Measurements from ENCODE around the gene FAM156A. TPM values are rescaled to one million over a fixed set of nuclear protein-coding genes. Genes with fewer than 3 reads are reported as not detected.

FAM156A gene
- total RNA-seq, 1 donor from 2014 or later: 21.6 TPM

Other genes starting within 250 kb of the FAM156A start
- gene SSX2B, start 207.3 kb downstream of the FAM156A start, total RNA-seq: not detected in 2 replicates
- not detected in 2 replicates for gene SPANXN5, start 161.1 kb downstream of the FAM156A start, total RNA-seq
- gene XAGE5, start 147.2 kb downstream of the FAM156A start, total RNA-seq: not detected in 2 replicates
- gene XAGE3, start 90.4 kb downstream of the FAM156A start, total RNA-seq: not detected in 2 replicates
- 14.4 and 16.8 TPM in 2 replicates for gene FAM156B, start 61.2 kb downstream of the FAM156A start, total RNA-seq
- 0.10 and 0.16 TPM in 2 replicates for gene GPR173, start 90.3 kb upstream of the FAM156A start, total RNA-seq
- 48.2 and 49.7 TPM in 2 replicates for gene TSPYL2, start 123.8 kb upstream of the FAM156A start, total RNA-seq
- 11.2 and 12.0 TPM in 2 replicates for gene KANTR, start 135.6 kb upstream of the FAM156A start, total RNA-seq